Liver (tissue), 9 donors: ENCODE measurements around the gene WDR74. TPM values are rescaled to one million over a fixed set of nuclear protein-coding genes. Genes with fewer than 3 reads are reported as not detected.

Experiments
- DNase-seq: peaks from one replicate; pipeline ENCODE4 v3.0.0-alpha.2; 2017; ENCODE audit warnings: low spot score
- H3K27ac ChIP-seq, 2 donors: one replicate each; pipeline ENCODE4 v1.7.0; 2013; ENCODE audit warnings: inconsistent platforms in 2 of 2, low read length in 2 of 2, control low read depth in 1 of 2, low read depth in 1 of 2, mild to moderate bottlenecking in 1 of 2
- H3K27me3 ChIP-seq, 4 donors: one replicate each; pipeline versions ENCODE4 v1.6.1 to v1.7.0; 2013; ENCODE audit warnings: low read length in 3 of 4, inconsistent platforms in 1 of 4, mild to moderate bottlenecking in 1 of 4, moderate library complexity in 1 of 4; ENCODE audit not compliant: control insufficient read depth in 4 of 4, insufficient read depth in 4 of 4
- H3K36me3 ChIP-seq, 4 donors: one replicate each; pipeline versions ENCODE4 v1.6.1 to v1.7.0; 2013; ENCODE audit warnings: low read length in 3 of 4, mild to moderate bottlenecking in 3 of 4, low read depth in 1 of 4, moderate library complexity in 1 of 4; ENCODE audit not compliant: control insufficient read depth in 4 of 4, insufficient read depth in 3 of 4
- H3K4me1 ChIP-seq, 4 donors: one replicate each; pipeline versions ENCODE4 v1.6.1 to v1.7.0; 2013; ENCODE audit warnings: low read length in 3 of 4, mild to moderate bottlenecking in 3 of 4, moderate library complexity in 1 of 4; ENCODE audit not compliant: control insufficient read depth in 4 of 4, insufficient read depth in 4 of 4
- H3K4me3 ChIP-seq, 3 donors: one replicate each; pipeline versions ENCODE4 v1.6.1 to v1.7.0; 2013; ENCODE audit warnings: low read length in 3 of 3, control low read depth in 1 of 3, low read depth in 1 of 3, mild to moderate bottlenecking in 1 of 3
- H3K9ac ChIP-seq, 2 donors: one replicate each; pipeline ENCODE4 v1.7.0; 2013; ENCODE audit warnings: low read length in 2 of 2, mild to moderate bottlenecking in 2 of 2, moderate library complexity in 2 of 2, control low read depth in 1 of 2, low read depth in 1 of 2
- H3K9me3 ChIP-seq, 4 donors: one replicate each; pipeline versions ENCODE4 v1.6.1 to v1.7.0; 2013; ENCODE audit warnings: low read length in 3 of 4; ENCODE audit not compliant: control insufficient read depth in 4 of 4
- EGR1 ChIP-seq, 2 donors: IDR thresholded peaks; 2 replicates each; pipeline ENCODE4 v1.6.1; 2016 to 2018; ENCODE audit warnings: antibody characterized with exemption in 2 of 2, low read depth in 2 of 2
- FOXA1 ChIP-seq: IDR thresholded peaks from 2 replicates; pipeline ENCODE4 v1.6.1; 2016; ENCODE audit warnings: antibody characterized with exemption
- FOXA2 ChIP-seq: IDR thresholded peaks from 2 replicates; pipeline ENCODE4 v1.6.1; 2016; ENCODE audit warnings: antibody characterized with exemption
- GABPA ChIP-seq, 2 donors: IDR thresholded peaks in 1 of 2; conservative IDR thresholded peaks in 1 of 2; 2 replicates each; pipeline ENCODE4 v1.6.1; 2016; ENCODE audit warnings: antibody characterized with exemption in 2 of 2, mild to moderate bottlenecking in 1 of 2, moderate library complexity in 1 of 2
- HNF4A ChIP-seq, 2 donors: conservative IDR thresholded peaks; 2 replicates each; pipeline ENCODE4 v1.6.1; 2016; ENCODE audit warnings: antibody characterized with exemption in 2 of 2, mild to moderate bottlenecking in 2 of 2
- HNF4G ChIP-seq: IDR thresholded peaks from 2 replicates; pipeline ENCODE4 v1.6.1; 2016; ENCODE audit warnings: antibody characterized with exemption
- JUND ChIP-seq, 2 donors: IDR thresholded peaks; 2 replicates each; pipeline ENCODE4 v1.6.1; 2016; ENCODE audit warnings: antibody characterized with exemption in 2 of 2
- NR2F2 ChIP-seq: IDR thresholded peaks from 2 replicates; pipeline ENCODE4 v1.6.1; 2016; ENCODE audit warnings: antibody characterized with exemption
- RAD21 ChIP-seq, 2 donors: IDR thresholded peaks; 2 replicates each; pipeline ENCODE4 v1.6.1; 2016; ENCODE audit warnings: antibody characterized with exemption in 2 of 2, mild to moderate bottlenecking in 2 of 2
- REST ChIP-seq: IDR thresholded peaks from 2 replicates; pipeline ENCODE4 v1.6.1; 2016; ENCODE audit warnings: antibody characterized with exemption, mild to moderate bottlenecking
- RXRA ChIP-seq, 2 donors: IDR thresholded peaks; 2 replicates each; pipeline ENCODE4 v1.6.1; 2017 to 2018; ENCODE audit warnings: antibody characterized with exemption in 2 of 2, mild to moderate bottlenecking in 1 of 2
- SP1 ChIP-seq: IDR thresholded peaks from 2 replicates; pipeline ENCODE4 v1.6.1; 2018; ENCODE audit warnings: antibody characterized with exemption, mild to moderate bottlenecking
- TAF1 ChIP-seq: conservative IDR thresholded peaks from 2 replicates; pipeline ENCODE4 v1.6.1; 2016; ENCODE audit warnings: antibody characterized with exemption, mild to moderate bottlenecking
- YY1 ChIP-seq: IDR thresholded peaks from 2 replicates; pipeline ENCODE4 v1.6.1; 2016; ENCODE audit warnings: antibody characterized with exemption, mild to moderate bottlenecking
- ZBTB33 ChIP-seq: IDR thresholded peaks from 2 replicates; pipeline ENCODE4 v1.6.1; 2016; ENCODE audit warnings: antibody characterized with exemption
- WGBS: extraction: QIAGEN DNeasy Blood & Tissue Kit; methylation state at CpG from one replicate; pipeline ENCODE4 v1.1.7; 2013; 5-methylcytosine and 5-hydroxymethylcytosine counted together
- polyA plus RNA-seq, 2 donors: library from polyadenylated mRNA; stranded (reverse) in 1 of 2; unstranded in 1 of 2; fragments of 200-250 nt in 1 of 2; fragments of >200 nt in 1 of 2; fragmentation: Nextera tagmentation in 1 of 2; extraction: Ambion mirVana in 1 of 2; gene quantifications; one replicate each; pipeline versions ENCODE4 v1.2.1 to v1.2.3, GENCODE V29; 2013 to 2015
- total RNA-seq, 2 donors: library from RNA; depleted of rRNA; stranded (reverse); fragments of >200 nt; gene quantifications; one replicate each; pipeline ENCODE4 v1.2.3, GENCODE V29; 2014
- TF ChIP-seq, protein P1 (sequence below): IDR thresholded peaks from 2 replicates; pipeline ENCODE4 v1.6.1; 2016; ENCODE audit warnings: antibody characterized with exemption
- TF ChIP-seq, protein P2 (sequence below): IDR thresholded peaks from 2 replicates; pipeline ENCODE4 v1.6.1; 2016; ENCODE audit warnings: antibody characterized with exemption
- TF ChIP-seq, protein P3 (sequence below): fragments of 150-350 bp; IDR thresholded peaks from 2 replicates; pipeline ENCODE4 v1.5.1; 2017; ENCODE audit warnings: improper control_type of control experiment, low read depth, low read length; ENCODE audit not compliant: missing input control
- donor health status: healthy.
- donor health status: healthy.
- donor health status: healthy.
- donor health status: healthy.
- donor health status: healthy.

WDR74 gene
- total and polyA plus RNA-seq, 4 donors = 17.1 to 22.5 (median 20.5) TPM

- Histone ChIP-seq H3K9ac (peak overlapping the region; percentile 30 to 41), H3K36me3 (peaks cover 1 to 27% (median 23%) of the 10 kb centered on the region in 4 donors), H3K27me3 (no peaks in the 10 kb centered on the region), H3K4me1 (peaks cover 0 to 40% (median 32%) of the 10 kb centered on the region in 4 donors), H3K4me3 (peak overlapping the region; percentile 28 to 88 (median 86)), H3K9me3 (no peaks in the 10 kb centered on the region), H3K27ac (peak overlapping the region; percentile 95 to 96)
- DNase-seq = no peak
- 3% methylated on average over 16 of the region's 16 CpGs for WGBS
- TF ChIP-seq NR2F2 = peak; percentile 51
- TF ChIP-seq EGR1 (IDR thresholded peaks at IDR 0.05; ENCODE audit: low read depth in 2 of 2) = peak in 1 of 2 donors; percentile 74
- no peak for TF ChIP-seq GABPA (IDR thresholded peaks at IDR 0.05 in 1 of 2, conservative IDR thresholded peaks at IDR 0.05 in 1 of 2)
- TF ChIP-seq SP1 = no peak
- no peak for TF ChIP-seq FOXA1
- no peak for TF ChIP-seq YY1
Observed at GRCh38 chr11:62880231-62880802, 40.9 kb upstream of the WDR74 start.

DNA sequence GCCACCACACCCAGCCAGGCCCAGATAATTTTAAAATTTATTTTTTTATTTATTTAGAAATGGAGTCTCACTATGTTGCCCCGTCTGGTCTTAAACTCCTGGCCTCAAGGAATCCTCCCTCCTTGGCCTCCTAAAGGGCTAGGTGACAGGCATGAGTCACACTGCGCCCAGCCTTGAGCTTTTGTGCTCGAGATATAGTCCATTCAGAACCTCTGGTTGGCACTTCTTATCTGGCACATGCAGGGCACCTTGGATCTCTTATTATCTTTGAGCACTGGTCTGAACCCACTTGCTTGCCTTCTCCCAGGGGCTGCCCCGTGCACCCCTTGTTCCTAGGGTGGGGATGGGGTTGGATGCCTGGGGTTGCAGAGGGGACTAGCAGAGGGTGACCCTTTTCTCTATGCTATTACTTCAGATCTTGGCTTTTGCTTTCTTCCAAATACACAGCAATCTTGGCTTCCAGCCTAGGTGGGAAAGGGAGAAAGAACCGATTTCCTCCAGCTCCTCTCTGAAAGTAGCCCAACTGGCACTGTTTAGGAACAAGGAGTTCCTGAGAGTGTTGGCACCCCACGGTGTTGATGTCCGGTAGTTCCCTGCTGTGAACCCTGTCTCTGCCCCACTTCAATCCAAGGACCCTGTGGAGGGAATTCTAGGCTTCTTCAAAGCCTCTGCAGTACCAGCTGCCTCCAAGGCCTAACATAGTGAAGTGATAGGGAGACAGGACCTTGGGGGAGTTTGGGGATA, 40.0 kb upstream of the WDR74 start:
- Histone ChIP-seq H3K4me3 (no peak overlapping the region), H3K27ac (peak overlapping the region; percentile 95 to 96), H3K36me3 (peaks cover 0 to 18% (median 15%) of the 10 kb centered on the region in 4 donors), H3K9me3 (no peaks in the 10 kb centered on the region), H3K9ac (no peak overlapping the region), H3K27me3 (no peaks in the 10 kb centered on the region), H3K4me1 (peaks cover 0 to 40% (median 32%) of the 10 kb centered on the region in 4 donors)
- no peak for DNase-seq
- WGBS = 69% methylated on average over 7 of the region's 7 CpGs
- TF ChIP-seq FOXA2 (no peak), TAF1 (no peak), ZBTB33 (no peak), HNF4G (no peak), YY1 (no peak), HNF4A (conservative IDR thresholded peaks at IDR 0.05) (no peak), JUND (IDR thresholded peaks at IDR 0.05) (no peak), REST (no peak), EGR1 (IDR thresholded peaks at IDR 0.05; ENCODE audit: low read depth in 2 of 2) (no peak), SP1 (no peak), RXRA (IDR thresholded peaks at IDR 0.05) (no peak), NR2F2 (no peak), RAD21 (IDR thresholded peaks at IDR 0.05) (no peak), FOXA1 (no peak), GABPA (IDR thresholded peaks at IDR 0.05 in 1 of 2, conservative IDR thresholded peaks at IDR 0.05 in 1 of 2) (no peak)
- TF ChIP-seq, protein P1, sequence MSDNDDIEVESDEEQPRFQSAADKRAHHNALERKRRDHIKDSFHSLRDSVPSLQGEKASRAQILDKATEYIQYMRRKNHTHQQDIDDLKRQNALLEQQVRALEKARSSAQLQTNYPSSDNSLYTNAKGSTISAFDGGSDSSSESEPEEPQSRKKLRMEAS = no peak
- TF ChIP-seq, protein P2, sequence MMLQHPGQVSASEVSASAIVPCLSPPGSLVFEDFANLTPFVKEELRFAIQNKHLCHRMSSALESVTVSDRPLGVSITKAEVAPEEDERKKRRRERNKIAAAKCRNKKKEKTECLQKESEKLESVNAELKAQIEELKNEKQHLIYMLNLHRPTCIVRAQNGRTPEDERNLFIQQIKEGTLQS = no peak
- TF ChIP-seq, protein P3, sequence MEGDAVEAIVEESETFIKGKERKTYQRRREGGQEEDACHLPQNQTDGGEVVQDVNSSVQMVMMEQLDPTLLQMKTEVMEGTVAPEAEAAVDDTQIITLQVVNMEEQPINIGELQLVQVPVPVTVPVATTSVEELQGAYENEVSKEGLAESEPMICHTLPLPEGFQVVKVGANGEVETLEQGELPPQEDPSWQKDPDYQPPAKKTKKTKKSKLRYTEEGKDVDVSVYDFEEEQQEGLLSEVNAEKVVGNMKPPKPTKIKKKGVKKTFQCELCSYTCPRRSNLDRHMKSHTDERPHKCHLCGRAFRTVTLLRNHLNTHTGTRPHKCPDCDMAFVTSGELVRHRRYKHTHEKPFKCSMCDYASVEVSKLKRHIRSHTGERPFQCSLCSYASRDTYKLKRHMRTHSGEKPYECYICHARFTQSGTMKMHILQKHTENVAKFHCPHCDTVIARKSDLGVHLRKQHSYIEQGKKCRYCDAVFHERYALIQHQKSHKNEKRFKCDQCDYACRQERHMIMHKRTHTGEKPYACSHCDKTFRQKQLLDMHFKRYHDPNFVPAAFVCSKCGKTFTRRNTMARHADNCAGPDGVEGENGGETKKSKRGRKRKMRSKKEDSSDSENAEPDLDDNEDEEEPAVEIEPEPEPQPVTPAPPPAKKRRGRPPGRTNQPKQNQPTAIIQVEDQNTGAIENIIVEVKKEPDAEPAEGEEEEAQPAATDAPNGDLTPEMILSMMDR = no peak
